HG02981 (cell line): ENCODE data around the gene VEZF1.

Experiments
- ATAC-seq: cut with Tn5 transposase; IDR thresholded peaks from one replicate; pipeline ENCODE4 v1.9.1; 2021; ENCODE audit warnings: mild to moderate bottlenecking, moderate library complexity; ENCODE audit not compliant: unreplicated experiment

VEZF1 gene

DNA sequence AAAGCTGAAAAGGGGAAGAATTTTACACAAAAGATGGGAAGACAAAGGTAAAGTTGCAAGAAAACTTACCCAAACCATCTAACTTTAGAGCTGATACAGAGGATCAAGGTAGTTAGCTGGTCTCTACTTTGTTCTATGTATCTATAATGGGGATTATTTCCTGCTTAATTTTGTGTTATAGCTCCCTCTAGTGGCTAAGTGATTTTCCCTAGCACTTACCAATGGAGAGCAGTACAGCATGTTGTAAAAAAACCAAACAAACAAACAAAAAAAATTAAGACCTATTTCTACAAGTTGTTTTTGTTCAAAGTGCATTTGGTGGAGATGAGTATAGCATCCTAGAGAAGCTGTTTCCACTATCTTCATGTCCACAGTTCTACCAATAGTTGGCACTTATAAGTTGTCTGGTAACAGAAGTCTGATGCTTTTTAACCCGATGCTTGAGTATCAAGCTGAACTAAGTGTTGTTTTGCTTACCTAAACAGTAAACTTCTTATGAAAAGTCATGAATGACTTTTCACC is 11.5 kb upstream of the VEZF1 start:
- peak; percentile 53 for ATAC-seq

GRCh38 chr17:57999010-57999495 is 11.0 kb upstream of the VEZF1 start:
- ATAC-seq: no peak

DNA sequence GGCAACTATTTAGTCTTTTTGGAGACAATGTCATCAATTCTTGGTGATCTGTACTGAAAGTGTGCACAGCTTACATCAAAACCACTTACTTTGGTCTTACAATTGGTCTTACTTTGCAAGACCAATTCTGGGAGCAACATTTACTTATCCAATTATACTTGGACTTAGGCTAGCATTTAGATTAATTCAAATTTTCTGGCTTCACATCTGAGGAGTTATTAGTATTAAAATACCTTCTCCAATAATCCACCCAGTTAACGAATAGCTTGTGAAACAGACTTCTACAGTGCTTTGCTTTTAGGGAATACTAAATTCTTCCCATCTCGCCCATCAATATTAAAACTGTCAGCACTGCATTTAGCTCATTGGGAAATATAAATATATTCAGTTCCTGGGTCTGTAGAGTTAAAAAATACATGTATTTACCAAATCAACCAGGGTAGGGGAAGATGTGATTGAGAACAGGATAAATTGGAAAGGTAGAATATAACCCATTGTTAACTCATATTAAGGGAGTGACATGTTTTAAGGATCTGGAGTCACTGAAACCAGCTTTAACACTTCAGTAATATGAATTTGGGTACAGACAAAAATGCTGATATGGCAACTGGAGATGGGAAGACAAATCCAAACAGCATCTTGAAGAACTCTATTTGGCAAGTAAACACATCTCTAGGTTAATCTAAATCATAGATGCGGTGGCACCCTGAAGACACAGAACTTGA is 9.2 kb upstream of the VEZF1 start:
- ATAC-seq: no peak

GRCh38 chr17:57995076-57995956 is 7.3 kb upstream of the VEZF1 start:
- no peak for ATAC-seq

- no peak for ATAC-seq
Observed at GRCh38 chr17:57994436-57994835, 6.4 kb upstream of the VEZF1 start.

- no peak for ATAC-seq
Observed at GRCh38 chr17:57993471-57994365, 5.7 kb upstream of the VEZF1 start.

- ATAC-seq: no peak
Observed at GRCh38 chr17:57991537-57991936, 3.5 kb upstream of the VEZF1 start.

DNA sequence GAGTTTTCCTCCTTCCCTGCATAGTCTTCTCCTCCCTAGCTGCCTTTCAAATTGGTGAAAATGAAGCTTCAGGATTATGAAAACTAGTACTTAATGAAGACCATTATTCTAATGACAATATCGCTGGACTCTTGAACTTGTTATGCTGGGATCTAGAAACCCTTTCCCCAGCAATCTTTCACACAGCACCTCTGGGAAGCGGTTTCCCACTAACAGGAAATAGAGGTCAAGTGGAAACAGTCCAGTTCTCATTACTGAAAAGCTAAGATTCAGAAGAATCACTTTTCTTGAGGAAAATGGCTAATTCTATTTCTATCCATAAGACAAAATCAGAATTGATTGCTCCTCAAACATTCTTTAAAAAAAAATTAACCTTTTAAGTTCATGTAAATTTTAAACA is 2.0 kb upstream of the VEZF1 start:
- ATAC-seq: no peak

GRCh38 chr17:57988301-57989250 is 522 bp upstream of the VEZF1 start:
- peak; percentile 65 for ATAC-seq

DNA sequence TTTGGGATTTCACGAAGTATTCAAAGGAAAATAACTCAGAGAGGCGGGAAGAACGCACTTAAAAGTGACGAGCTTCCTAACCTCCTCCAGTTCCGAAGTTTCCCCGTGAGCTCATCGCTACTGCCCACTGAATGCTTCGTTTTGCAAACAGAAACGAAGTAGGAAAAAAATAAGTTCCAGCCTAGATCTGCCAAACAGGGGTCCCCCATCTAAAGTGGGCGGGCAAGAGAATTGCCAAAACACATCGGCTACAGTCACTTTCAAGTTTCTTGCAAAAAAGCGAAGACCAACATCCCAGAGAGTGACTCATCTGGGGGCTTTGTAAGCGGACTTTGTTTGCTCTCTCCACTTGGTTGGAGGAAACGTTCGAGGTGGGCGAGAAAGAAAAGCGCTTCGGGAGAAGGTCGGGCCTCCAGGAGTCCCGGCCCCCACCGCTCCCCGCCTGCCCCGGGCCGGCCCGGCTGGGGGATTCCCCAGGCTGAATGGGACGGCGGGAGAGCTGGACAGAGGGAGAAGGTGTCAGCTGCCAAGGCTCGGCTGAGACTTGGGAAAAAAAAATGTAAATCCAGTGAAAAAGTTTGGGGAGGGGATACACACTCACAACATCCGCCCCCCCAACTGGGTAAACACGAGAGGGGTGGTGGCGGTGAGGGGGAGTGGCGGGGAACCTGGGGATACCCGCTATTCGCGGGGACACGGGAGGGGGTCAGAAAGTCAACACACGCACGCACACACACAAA is 1.0 kb downstream of the VEZF1 start:
- ATAC-seq: peak; percentile 8

- ATAC-seq: no peak
Observed at GRCh38 chr17:57985675-57985974, 2.4 kb downstream of the VEZF1 start.

DNA sequence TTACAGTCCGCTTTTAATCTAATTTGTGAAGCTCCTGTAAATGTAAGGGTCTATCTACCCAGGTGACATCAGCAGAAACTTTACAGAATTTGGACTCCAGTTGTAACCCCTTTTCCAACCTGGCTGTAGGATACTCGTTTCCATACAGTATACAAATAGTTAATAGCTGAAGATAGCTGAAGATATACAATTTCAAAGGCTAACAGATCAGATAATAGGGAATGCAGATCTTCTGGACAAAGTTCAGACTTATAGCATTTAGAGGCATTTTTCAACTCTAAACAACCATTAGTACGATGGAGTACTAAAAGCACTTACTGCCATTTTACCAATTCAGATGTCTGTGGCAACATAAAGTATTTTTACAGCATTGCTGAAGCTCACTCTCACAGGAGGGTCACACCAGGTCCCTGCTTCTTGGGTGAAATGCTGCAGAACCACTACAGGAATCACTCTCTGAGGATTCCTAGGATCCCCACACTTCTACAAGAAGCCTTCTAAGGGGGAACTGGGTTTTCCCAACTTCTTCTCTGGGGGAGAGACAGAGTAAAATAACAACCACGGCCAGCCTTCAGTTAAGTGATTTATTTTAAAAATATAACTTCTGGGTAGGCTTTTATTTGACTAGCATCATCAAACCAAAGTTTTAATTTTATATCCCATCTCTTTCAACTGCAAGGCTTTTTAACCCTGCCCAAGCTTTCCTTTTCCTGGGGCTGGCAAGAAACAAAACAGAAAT is 2.9 kb downstream of the VEZF1 start:
- no peak for ATAC-seq

DNA sequence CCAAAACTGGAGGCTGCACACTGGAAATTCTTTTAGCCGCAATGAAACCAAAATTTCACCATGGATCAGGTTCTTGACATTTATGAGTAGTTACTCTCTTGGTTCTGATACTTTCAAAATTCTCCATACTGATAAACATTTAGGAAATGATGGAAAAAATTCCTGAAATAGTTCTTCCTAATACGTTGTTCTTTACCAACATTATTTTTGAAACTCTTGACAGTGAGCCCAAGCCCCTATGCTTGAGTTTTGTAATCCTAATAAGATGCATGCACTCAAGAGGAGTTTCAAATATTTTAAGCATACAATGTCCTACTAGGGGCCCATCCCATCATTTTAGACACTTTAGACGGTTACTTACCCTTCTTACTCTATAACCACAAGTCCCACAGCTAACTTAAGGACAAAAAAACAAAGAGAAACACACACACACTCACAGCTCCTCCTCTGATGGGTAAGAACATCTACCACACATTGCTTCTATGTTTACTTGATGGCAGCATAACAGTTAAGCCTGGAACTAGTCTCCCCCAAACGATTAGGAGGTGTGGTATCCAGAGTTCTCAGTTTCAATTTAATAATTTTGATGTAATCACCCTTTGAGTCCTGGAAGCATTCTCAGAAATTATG is 3.7 kb downstream of the VEZF1 start:
- no peak for ATAC-seq

- no peak for ATAC-seq
Observed at GRCh38 chr17:57983446-57983845, 4.6 kb downstream of the VEZF1 start.

DNA sequence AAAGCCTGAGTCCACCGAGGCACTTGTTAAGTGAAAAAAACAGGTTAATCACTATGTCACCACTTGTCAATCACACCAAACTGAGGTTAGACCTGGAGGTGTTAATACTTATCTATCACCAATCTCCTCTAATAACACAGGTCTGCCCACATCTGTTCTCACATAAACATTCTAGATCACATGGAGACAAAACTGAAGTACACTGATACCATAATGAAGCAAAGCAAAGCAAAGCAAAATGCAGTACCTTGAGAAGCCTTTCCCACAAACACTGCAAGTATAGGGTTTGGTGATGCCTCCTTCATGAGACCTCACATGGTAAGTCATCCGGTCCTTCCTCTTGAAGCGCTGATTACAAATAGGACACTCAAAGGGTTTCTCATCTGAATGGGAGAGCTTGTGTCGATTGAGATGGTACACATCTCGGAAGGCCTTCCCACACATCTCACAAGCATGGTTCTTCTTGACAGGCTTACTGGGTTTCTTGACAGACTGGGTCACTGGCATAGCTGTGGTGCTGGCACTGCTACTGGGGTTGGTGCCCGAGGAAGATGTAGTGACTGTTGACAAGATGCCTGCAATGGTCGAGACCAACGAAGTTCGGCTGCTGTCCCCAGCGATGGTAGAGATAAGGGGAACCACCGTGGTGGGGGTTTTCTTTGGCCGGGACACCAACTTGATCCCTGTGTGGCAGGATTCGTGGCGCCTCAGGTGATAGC is 5.4 kb downstream of the VEZF1 start:
- ATAC-seq: no peak

GRCh38 chr17:57980522-57980921 is 7.5 kb downstream of the VEZF1 start:
- no peak for ATAC-seq

DNA sequence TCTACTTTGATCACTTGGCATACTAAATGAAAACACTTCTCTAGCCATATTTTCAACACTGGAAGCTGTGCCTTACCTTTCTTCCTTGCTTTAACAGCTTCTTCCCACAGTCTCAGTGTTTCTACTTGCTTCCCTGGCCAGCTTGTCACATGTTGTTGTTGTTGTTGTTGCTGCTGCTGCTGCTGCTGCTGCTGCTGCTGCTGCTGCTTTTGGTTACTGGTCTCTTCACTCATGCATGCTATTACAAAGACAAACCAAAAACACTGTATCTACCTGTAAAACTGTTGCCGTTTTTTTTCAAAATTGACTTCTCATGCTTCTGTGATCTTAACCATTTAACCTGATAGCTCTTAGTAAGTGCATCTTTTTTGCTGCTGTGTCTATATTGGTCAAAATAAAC is 9.0 kb downstream of the VEZF1 start:
- ATAC-seq: no peak
